Coronary artery (tissue), 2 donors: Measurements from ENCODE around the gene QRFP.
A peak's percentile ranks its signal among the peaks of the same experiment; 100 is the strongest.

ENCODE experiments used
- DNase-seq: peaks from one replicate; pipeline ENCODE4 v3.0.0-alpha.2; 2017; ENCODE audit warnings: low spot score
- H3K27ac ChIP-seq, 2 donors: fragments of 200-600 bp; sonication (generic); one replicate each; pipeline ENCODE4 v1.5.1; 2016 to 2019
- H3K4me3 ChIP-seq: fragments of 200-600 bp; sonication (generic); 2 replicates; pipeline ENCODE4 v1.5.1; 2016; ENCODE audit warnings: mild to moderate bottlenecking, moderate library complexity
- CTCF ChIP-seq: fragments of 200-600 bp; sonication (generic); IDR thresholded peaks from one replicate; pipeline ENCODE4 v1.5.1; 2019; ENCODE audit warnings: antibody characterized with exemption

The QRFP gene

GRCh38 chr9:130846487-130847305 lies 49.9 kb downstream of the QRFP start:
- TF ChIP-seq CTCF: no peak
- Histone ChIP-seq H3K27ac (peak overlapping the region; percentile 87 to 99), H3K4me3 (peak overlapping the region; percentile 66)
- peak; percentile 90 for DNase-seq

- Histone ChIP-seq H3K4me3 (peak overlapping the region; percentile 66), H3K27ac (peak overlapping the region; percentile 87 to 99)
- no peak for DNase-seq
- TF ChIP-seq CTCF: no peak
Observed at GRCh38 chr9:130845901-130846481, 50.6 kb downstream of the QRFP start.

- H3K27ac ChIP-seq: peak overlapping the region; percentile 87 to 99
- no peak for DNase-seq
- TF ChIP-seq CTCF: no peak
- H3K4me3 ChIP-seq: peak overlapping the region; percentile 66
Observed at GRCh38 chr9:130845254-130845653, 51.4 kb downstream of the QRFP start.

- Histone ChIP-seq H3K4me3 (peak overlapping the region; percentile 16), H3K27ac (peak overlapping the region; percentile 83 to 87)
- DNase-seq: no peak
- no peak for TF ChIP-seq CTCF
Observed at GRCh38 chr9:130844044-130844451, 52.6 kb downstream of the QRFP start.

- peak overlapping the region; percentile 11 for H3K4me3 ChIP-seq
- DNase-seq: no peak
- TF ChIP-seq CTCF: no peak
- H3K27ac ChIP-seq: peak overlapping the region; percentile 31 to 83
Observed at GRCh38 chr9:130843049-130843908, 53.3 kb downstream of the QRFP start.
